Stomach (tissue), 9 donors: Measurements from ENCODE around the gene CD164. TPM values are rescaled to one million over a fixed set of nuclear protein-coding genes. Genes with fewer than 3 reads are reported as not detected.

Experiments used
- DNase-seq, 2 donors: peaks; one replicate each; pipeline versions ENCODE4 v3.0.0 to v3.0.0-alpha.2; 2013 to 2019
- H3K27ac ChIP-seq, 5 donors: fragments of 200-600 bp in 4 of 5; sonication (generic) in 4 of 5; one replicate each; pipeline ENCODE4 v1.5.1; 2013 to 2019; ENCODE audit warnings: mild to moderate bottlenecking in 1 of 5, moderate library complexity in 1 of 5
- H3K27me3 ChIP-seq, 3 donors: fragments of 200-600 bp; sonication (generic); one replicate each; pipeline ENCODE4 v1.5.1; 2017 to 2019; ENCODE audit warnings: mixed run types in 1 of 3
- H3K36me3 ChIP-seq, 4 donors: fragments of 200-600 bp; sonication (generic); 1 replicate in 3 of 4; 2 replicates in 1 of 4; pipeline ENCODE4 v1.5.1; 2016 to 2019
- H3K4me1 ChIP-seq, 4 donors: fragments of 200-600 bp; sonication (generic); one replicate each; pipeline ENCODE4 v1.5.1; 2016 to 2019
- H3K4me3 ChIP-seq, 4 donors: fragments of 200-600 bp; sonication (generic) in 3 of 4; one replicate each; pipeline ENCODE4 v1.5.1; 2016 to 2019; ENCODE audit warnings: mild to moderate bottlenecking in 1 of 4
- H3K9me3 ChIP-seq, 4 donors: fragments of 200-600 bp; sonication (generic); one replicate each; pipeline ENCODE4 v1.5.1; 2016 to 2019
- EP300 ChIP-seq: sonication (generic); formaldehyde crosslinking; IDR thresholded peaks from one replicate; pipeline ENCODE4 v1.6.1; 2017; ENCODE audit warnings: antibody characterized with exemption
- POLR2A ChIP-seq, 4 donors: fragments of 450-650 bp; IDR thresholded peaks; one replicate each; pipeline ENCODE4 v1.6.1; 2016; ENCODE audit warnings: antibody characterized with exemption in 4 of 4, control low read depth in 2 of 4, mild to moderate bottlenecking in 1 of 4, moderate library complexity in 1 of 4
- POLR2AphosphoS5 ChIP-seq, 3 donors: sonication (generic); formaldehyde crosslinking; IDR thresholded peaks; one replicate each; pipeline ENCODE4 v1.6.1; 2016; ENCODE audit warnings: antibody characterized with exemption in 3 of 3
- WGBS, 5 donors: extraction: QIAGEN DNeasy Blood & Tissue Kit in 3 of 5; methylation state at CpG; one replicate each; pipeline versions ENCODE4 v1.1.5 to v1.1.7; 2013 to 2018; 5-methylcytosine and 5-hydroxymethylcytosine counted together
- intact Hi-C: fragments of 100-400 bp; cut with DNase I; formaldehyde crosslinking; loops from one replicate; pipeline ENCODE4 v1.15.1; 2023; ENCODE audit warnings: low total_unique reads
- polyA plus RNA-seq, 3 donors: library from polyadenylated mRNA; stranded (reverse); fragments of 200-250 nt; gene quantifications; one replicate each; pipeline ENCODE4 v1.2.3, GENCODE V29; 2013
- total RNA-seq, 5 donors: library from RNA; depleted of rRNA; stranded (reverse); fragments of >200 nt; gene quantifications; one replicate each; pipeline versions ENCODE4 v1.1.0 to v1.2.3, GENCODE V29; 2014 to 2016
- TF ChIP-seq, protein P1 (sequence below), 7 experiments: fragments of 450-650 bp in 4 of 7; fragments of 200-600 bp in 3 of 7; sonication (generic) in 3 of 7; IDR thresholded peaks; one replicate each; pipeline ENCODE4 v1.5.1; 2016 to 2019; ENCODE audit warnings: antibody characterized with exemption in 7 of 7, control low read depth in 2 of 7, mild to moderate bottlenecking in 1 of 7
- donor health status: healthy with polysubstance abuse.
- donor health status: Bipolar disorder and iron deficiency.
- donor health status: healthy.

Gene CD164
- total and polyA plus RNA-seq, 8 donors: 62.4 to 453 (median 102) TPM

DNA sequence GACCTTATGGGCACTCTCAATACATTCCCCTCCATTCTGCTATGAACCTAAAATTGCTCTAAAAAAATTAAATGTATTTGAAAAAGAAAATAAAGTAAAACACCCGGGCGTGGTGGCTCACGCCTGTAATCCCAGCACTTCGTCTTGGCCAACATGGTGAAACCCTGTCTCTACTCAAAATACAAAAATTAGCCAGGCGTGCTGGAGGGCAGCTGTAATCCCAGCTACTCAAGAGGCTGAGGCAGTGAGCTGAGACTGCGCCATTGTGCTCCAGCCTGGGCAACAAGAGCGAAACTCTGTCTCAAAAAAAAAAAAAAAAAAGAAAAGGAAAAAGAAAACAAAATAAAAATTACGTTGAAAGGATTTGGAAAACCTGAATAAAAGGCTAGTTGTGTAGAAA lies 60.5 kb downstream of the CD164 start:
- no peak overlapping the region for H3K27ac ChIP-seq

DNA sequence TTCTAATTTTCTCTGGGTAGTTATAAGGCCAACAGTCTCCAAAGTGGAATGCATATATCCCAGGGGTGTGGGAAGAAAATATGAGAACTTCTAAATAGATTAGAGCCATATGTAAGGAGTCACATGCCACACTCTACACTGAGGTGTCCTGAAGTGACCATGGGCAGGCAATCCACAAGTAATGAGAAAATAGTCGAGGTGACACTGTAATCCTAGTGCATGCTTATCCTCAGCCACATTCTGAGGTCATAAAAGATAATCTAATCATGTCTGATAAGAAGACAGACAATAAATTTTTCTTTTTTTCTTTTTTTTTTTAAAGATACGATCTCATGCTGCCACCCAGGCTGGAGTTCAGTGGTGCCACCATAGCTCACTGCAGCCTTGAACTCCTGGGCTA lies 62.2 kb downstream of the CD164 start:
- Histone ChIP-seq H3K27ac (no peak overlapping the region), H3K27me3 (no peaks in the 10 kb centered on the region), H3K4me1 (peaks cover 0 to 14% (median 9%) of the 10 kb centered on the region in 4 donors), H3K4me3 (no peak overlapping the region), H3K36me3 (no peaks in the 10 kb centered on the region), H3K9me3 (no peaks in the 10 kb centered on the region)
- TF ChIP-seq POLR2AphosphoS5 (IDR thresholded peaks at IDR 0.05): no peak
- TF ChIP-seq POLR2A (IDR thresholded peaks at IDR 0.05): no peak
- TF ChIP-seq EP300: no peak
- TF ChIP-seq, protein P1, sequence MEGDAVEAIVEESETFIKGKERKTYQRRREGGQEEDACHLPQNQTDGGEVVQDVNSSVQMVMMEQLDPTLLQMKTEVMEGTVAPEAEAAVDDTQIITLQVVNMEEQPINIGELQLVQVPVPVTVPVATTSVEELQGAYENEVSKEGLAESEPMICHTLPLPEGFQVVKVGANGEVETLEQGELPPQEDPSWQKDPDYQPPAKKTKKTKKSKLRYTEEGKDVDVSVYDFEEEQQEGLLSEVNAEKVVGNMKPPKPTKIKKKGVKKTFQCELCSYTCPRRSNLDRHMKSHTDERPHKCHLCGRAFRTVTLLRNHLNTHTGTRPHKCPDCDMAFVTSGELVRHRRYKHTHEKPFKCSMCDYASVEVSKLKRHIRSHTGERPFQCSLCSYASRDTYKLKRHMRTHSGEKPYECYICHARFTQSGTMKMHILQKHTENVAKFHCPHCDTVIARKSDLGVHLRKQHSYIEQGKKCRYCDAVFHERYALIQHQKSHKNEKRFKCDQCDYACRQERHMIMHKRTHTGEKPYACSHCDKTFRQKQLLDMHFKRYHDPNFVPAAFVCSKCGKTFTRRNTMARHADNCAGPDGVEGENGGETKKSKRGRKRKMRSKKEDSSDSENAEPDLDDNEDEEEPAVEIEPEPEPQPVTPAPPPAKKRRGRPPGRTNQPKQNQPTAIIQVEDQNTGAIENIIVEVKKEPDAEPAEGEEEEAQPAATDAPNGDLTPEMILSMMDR (IDR thresholded peaks at IDR 0.05): no peak
- intact Hi-C loops: no loop called here
- WGBS, 5 donors: 56 to 66% (median 57%) methylated on average over 2 of the region's 2 CpGs
- no peak for DNase-seq

More for the DNA sequence above, 60.5 kb downstream of the CD164 start:
- H3K36me3 ChIP-seq: no peaks in the 10 kb centered on the region
- DNase-seq: no peak
- TF ChIP-seq, protein P1 (IDR thresholded peaks at IDR 0.05): no peak
- TF ChIP-seq POLR2A (IDR thresholded peaks at IDR 0.05) (no peak), EP300 (no peak), POLR2AphosphoS5 (IDR thresholded peaks at IDR 0.05) (no peak)
- no peak overlapping the region for H3K4me3 ChIP-seq
- H3K4me1 ChIP-seq: peaks cover 0 to 14% (median 9%) of the 10 kb centered on the region in 4 donors
- no peaks in the 10 kb centered on the region for H3K9me3 ChIP-seq
- H3K27me3 ChIP-seq: no peaks in the 10 kb centered on the region
- intact Hi-C loops: no loop called here
- 83 to 97% (median 88%) methylated on average over 8 of the region's 8 CpGs for WGBS, 5 donors

DNA sequence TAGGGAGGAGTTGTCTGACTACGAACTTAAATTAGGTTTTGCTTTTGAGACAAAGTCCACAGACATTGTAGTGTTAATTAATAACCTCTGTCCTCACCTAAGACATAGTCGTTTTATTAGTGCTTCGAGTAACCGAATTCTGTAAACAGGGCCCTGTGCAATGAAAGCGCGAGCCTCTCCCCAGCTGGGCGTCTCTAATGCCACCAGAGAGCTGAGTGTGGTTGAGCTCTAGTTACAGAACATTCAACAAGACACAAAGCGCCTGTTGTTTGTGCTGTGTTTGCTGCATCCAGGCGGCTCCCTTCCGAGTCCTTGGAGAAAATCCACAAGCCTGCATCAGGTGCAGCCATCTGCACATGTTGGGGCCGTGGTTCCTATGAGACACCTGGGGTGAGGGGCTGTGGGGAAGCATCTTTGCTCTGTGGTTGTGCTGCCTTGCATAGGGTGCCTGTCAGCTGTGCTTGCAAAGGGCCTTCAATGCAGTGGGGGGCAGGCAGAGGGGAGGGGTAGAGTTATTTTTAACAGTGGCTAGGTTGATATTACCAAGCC lies 63.9 kb downstream of the CD164 start:
- Histone ChIP-seq H3K4me3 (no peak overlapping the region), H3K9me3 (no peaks in the 10 kb centered on the region), H3K36me3 (no peaks in the 10 kb centered on the region), H3K27me3 (no peaks in the 10 kb centered on the region), H3K27ac (peak overlapping the region in 1 of 5 donors; percentile 58), H3K4me1 (peaks cover 0 to 14% (median 9%) of the 10 kb centered on the region in 4 donors)
- 12 to 38% (median 28%) methylated on average over 11 of the region's 11 CpGs for WGBS, 5 donors
- DNase-seq: peak in 1 of 2 donors; percentile 79
- intact Hi-C loops: no loop called here
- TF ChIP-seq, protein P1 (IDR thresholded peaks at IDR 0.05): no peak
- no peak for TF ChIP-seq POLR2AphosphoS5 (IDR thresholded peaks at IDR 0.05)

DNA sequence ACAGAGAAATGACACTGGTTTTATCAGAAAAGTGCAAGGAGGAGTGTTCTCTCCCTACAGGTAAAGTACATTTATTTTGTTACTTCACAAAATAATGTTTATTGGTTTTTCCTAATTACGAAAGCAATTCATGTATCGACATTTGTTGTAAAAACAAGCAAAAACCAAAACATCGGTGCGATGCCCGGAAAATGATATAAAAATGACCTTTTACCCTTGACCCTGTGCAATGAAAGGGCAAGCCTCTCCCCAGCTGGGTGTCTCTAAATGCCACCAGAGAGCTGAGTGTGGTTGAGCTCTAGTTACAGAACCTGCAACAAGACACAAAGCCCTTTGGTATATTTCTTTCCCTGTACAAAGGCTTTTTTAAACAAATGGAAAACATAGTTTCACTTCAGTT lies 65.4 kb downstream of the CD164 start:
- H3K4me3 ChIP-seq: no peak overlapping the region
- TF ChIP-seq EP300 (no peak), POLR2A (IDR thresholded peaks at IDR 0.05) (no peak), POLR2AphosphoS5 (IDR thresholded peaks at IDR 0.05) (no peak)
- TF ChIP-seq, protein P1 (IDR thresholded peaks at IDR 0.05): no peak
- no peaks in the 10 kb centered on the region for H3K9me3 ChIP-seq
- H3K27ac ChIP-seq: no peak overlapping the region
- no peaks in the 10 kb centered on the region for H3K36me3 ChIP-seq
- intact Hi-C loops: no loop called here
- WGBS, 5 donors: 90 to 96% (median 93%) methylated on average over 5 of the region's 5 CpGs
- H3K27me3 ChIP-seq: no peaks in the 10 kb centered on the region
- no peak for DNase-seq
- peaks cover 0 to 14% (median 9%) of the 10 kb centered on the region in 4 donors for H3K4me1 ChIP-seq

Other genes with a start within 250 kb of the CD164 start
- 1 to 10 TPM in 3 of 5 donors, not detected in 2; 1.4 to 8.6 (median 3.2) TPM for gene PPIL6, start 58.2 kb upstream of the CD164 start, total RNA-seq
- gene PPIL6, start 58.2 kb upstream of the CD164 start, polyA plus RNA-seq: 1 to 10 TPM; 1.0 to 4.0 (median 2.7) TPM
- 10 to 100 TPM; 10.7 to 80.5 (median 17.2) TPM for gene SMPD2, start 58.3 kb upstream of the CD164 start, total RNA-seq
- gene SMPD2, start 58.3 kb upstream of the CD164 start, polyA plus RNA-seq: 10 to 100 TPM; 14.0 to 21.8 (median 17.6) TPM
- gene MICAL1, start 73.3 kb upstream of the CD164 start, total RNA-seq: 100 to 1,000 TPM in 3 of 5 donors, 10 to 100 TPM in 2; 13.8 to 205 (median 101) TPM
- 10 to 100 TPM; 15.8 to 18.5 (median 15.8) TPM for gene MICAL1, start 73.3 kb upstream of the CD164 start, polyA plus RNA-seq
- gene ZBTB24, start 100.8 kb upstream of the CD164 start, total RNA-seq: 1 to 10 TPM; 1.4 to 9.3 (median 6.8) TPM
- gene ZBTB24, start 100.8 kb upstream of the CD164 start, polyA plus RNA-seq: 1 to 10 TPM; 2.3 to 3.2 (median 2.6) TPM